HepG2 (cell line): ENCODE data around the gene ALDH1A2. TPM values are rescaled to one million over a fixed set of nuclear protein-coding genes. Genes with fewer than 3 reads are reported as not detected.

Experiments used
- ATAC-seq: fragments of 200-7000 bp; cut with Tn5 transposase; 3 replicates; pipeline ENCODE4 v1.9.1; 2020; ENCODE audit warnings: mild to moderate bottlenecking, moderate library complexity
- BruUV-seq: library from RNA; stranded (reverse); fragments of 400-500 nt; replicated peaks from 2 replicates; lab custom pipeline; 2021; lab: Mats Ljungman, UMichigan
- CTCF ChIA-PET: fragments of 300-600 bp; formaldehyde crosslinking; extraction: SDS; loops from one replicate; lab custom pipeline; 2021; ENCODE audit warnings: low total read pairs, inconsistent platforms, low intra/inter-chr PET ratio; lab: Yijun Ruan, JAX
- POLR2A ChIA-PET: fragments of 350-600 bp; sonication (Branson Sonifier 250); formaldehyde crosslinking; loops from one replicate; lab custom pipeline; 2020; ENCODE audit warnings: antibody characterized with exemption, inconsistent platforms; lab: Yijun Ruan, JAX
- DNase-seq: peaks from one replicate; pipeline ENCODE4 v3.0.0-alpha.2; 2015; ENCODE audit warnings: low spot score
- FAIRE-seq: peaks from 3 replicates; lab custom pipeline; 2011; peaks lifted over from hg19 to GRCh38; lab: Jason Lieb, UNC
- H2AFZ ChIP-seq: one replicate; pipeline ENCODE4 v1.6.1; 2011; ENCODE audit warnings: low read length, inconsistent platforms
- H3K27ac ChIP-seq: fragments of 300-600 bp; 3 replicates; pipeline ENCODE4 v1.8.0; 2011; ENCODE audit warnings: mixed run types, mild to moderate bottlenecking, mixed read lengths, low read length, inconsistent platforms; ENCODE audit not compliant: insufficient read depth; ENCODE audit errors: extremely low read length
- H3K27me3 ChIP-seq, 2 experiments: fragments of 200-600 bp in 1 of 2; 2 replicates in 1 of 2; 3 replicates in 1 of 2; pipeline versions ENCODE4 v1.6.0 to v1.8.0; 2011; ENCODE audit warnings: low read length in 2 of 2, mild to moderate bottlenecking in 2 of 2, moderate library complexity in 2 of 2, inconsistent platforms in 1 of 2; ENCODE audit not compliant: insufficient read depth in 2 of 2, control insufficient read depth in 1 of 2
- H3K36me3 ChIP-seq, 2 experiments: fragments of 200-600 bp in 1 of 2; replicated peaks in 1 of 2; 2 replicates in 1 of 2; 3 replicates in 1 of 2; pipeline versions ENCODE4 v1.5.1 to v1.8.0; 2011; ENCODE audit warnings: low read length in 2 of 2, inconsistent platforms in 1 of 2; ENCODE audit not compliant: insufficient read depth in 2 of 2, control insufficient read depth in 1 of 2
- H3K4me1 ChIP-seq: 2 replicates; pipeline ENCODE4 v1.5.1; 2012; ENCODE audit warnings: low read length, inconsistent platforms; ENCODE audit not compliant: insufficient read depth
- H3K4me2 ChIP-seq: 2 replicates; pipeline ENCODE4 v1.6.0; 2011; ENCODE audit warnings: low read depth, low read length, inconsistent platforms
- H3K4me3 ChIP-seq, 3 experiments: fragments of 200-600 bp in 1 of 3; sonication (generic), shearing (Covaris generic) in 1 of 3; replicated peaks in 1 of 3; 2 replicates each; pipeline ENCODE4 v1.5.1; 2011 to 2016; ENCODE audit warnings: low read length in 3 of 3, inconsistent platforms in 2 of 3, low read depth in 2 of 3, mild to moderate bottlenecking in 2 of 3, control low read depth in 1 of 3, mixed read lengths in 1 of 3; ENCODE audit not compliant: insufficient read depth in 1 of 3
- H3K79me2 ChIP-seq: one replicate; pipeline ENCODE4 v1.6.1; 2011; ENCODE audit warnings: low read length, inconsistent platforms; ENCODE audit not compliant: insufficient read depth
- H3K9ac ChIP-seq: 2 replicates; pipeline ENCODE4 v1.6.0; 2011; ENCODE audit warnings: mild to moderate bottlenecking, low read depth, low read length, inconsistent platforms; ENCODE audit not compliant: insufficient read depth
- H3K9me3 ChIP-seq: 2 replicates; pipeline ENCODE4 v1.5.1; 2012; ENCODE audit warnings: mild to moderate bottlenecking, low read length
- H4K20me1 ChIP-seq: 2 replicates; pipeline ENCODE4 v1.6.0; 2011; ENCODE audit warnings: inconsistent platforms, mild to moderate bottlenecking, low read length, moderate library complexity; ENCODE audit not compliant: insufficient read depth
- KMT2B ChIP-seq: IDR thresholded peaks from 2 replicates; pipeline ENCODE4 v1.6.1; 2016; ENCODE audit warnings: missing genetic modification reagents, missing compliant biosample characterization
- RCOR2 ChIP-seq: IDR thresholded peaks from 2 replicates; pipeline ENCODE4 v1.6.1; 2016; ENCODE audit warnings: missing biosample characterization, missing genetic modification reagents
- ZBTB34 ChIP-seq: sonication (generic); formaldehyde crosslinking; IDR thresholded peaks from 2 replicates; pipeline ENCODE4 v1.8.0; 2022; ENCODE audit warnings: mild to moderate bottlenecking, missing genetic modification reagents
- ZNF160 ChIP-seq: sonication (generic); formaldehyde crosslinking; IDR thresholded peaks from 2 replicates; pipeline ENCODE4 v1.8.0; 2022; ENCODE audit warnings: mild to moderate bottlenecking, inconsistent platforms, missing genetic modification reagents
- ZNF740 ChIP-seq: sonication (generic); formaldehyde crosslinking; IDR thresholded peaks from 2 replicates; pipeline ENCODE4 v1.4.0; 2020; ENCODE audit warnings: missing genetic modification reagents
- WGBS: methylation state at CpG from one replicate; pipeline ENCODE4 v1.1.6; 2017; ENCODE audit warnings: low lambda C conversion rate; 5-methylcytosine and 5-hydroxymethylcytosine counted together
- in situ Hi-C: cut with HindIII; loops from 2 replicates; pipeline ENCODE4 v1.10.0; 2017; ENCODE audit warnings: low pct_unique_long_range_greater_than_20kb; ENCODE audit not compliant: extremely low pct_ligation_motif_present
- intact Hi-C: fragments of 100-400 bp; cut with micrococcal nuclease; formaldehyde crosslinking; loops from one replicate; pipeline ENCODE4 v1.10.0; 2022; ENCODE audit not compliant: unreplicated experiment
- polyA plus RNA-seq, 8 experiments: library from polyadenylated mRNA; depleted of rRNA in 3 of 8; stranded (reverse) in 7 of 8; unstranded in 1 of 8; fragments of >200 nt; fragmentation: Illumina TruSeq in 4 of 8; extraction: Trizol in 4 of 8; gene quantifications; 2 replicates each; pipeline versions ENCODE4 v1.2.1 to v1.2.3, GENCODE V29; 2011 to 2016; ENCODE audit warnings: low read depth in 4 of 8, missing spikeins in 1 of 8, mixed read lengths in 1 of 8; ENCODE audit not compliant: insufficient read depth in 1 of 8
- total RNA-seq, 5 experiments: library from RNA; depleted of rRNA; stranded (reverse); fragments of >200 nt; fragmentation: Illumina TruSeq; extraction: Trizol; gene quantifications; 2 replicates each; pipeline ENCODE4 v1.2.3, GENCODE V29; 2016; ENCODE audit warnings: low read depth in 1 of 5

ALDH1A2 gene
- total and polyA plus RNA-seq, 2 of the 13 experiments (the other 11 are each of a cell fraction or from before 2014, with no cell fraction given): 0.64 to 0.90 TPM

- no peak for TF ChIP-seq ZNF740 (CRISPR knock-in tag)
Measured at GRCh38 chr15:58040150-58040549, 25.4 kb downstream of the ALDH1A2 start (continued).

- Histone ChIP-seq H3K4me2 (no peak overlapping the region), H3K36me3 (no peaks in the 10 kb centered on the region), H3K4me1 (no peaks in the 10 kb centered on the region), H2AFZ (no peak overlapping the region), H3K27me3 (no peaks in the 10 kb centered on the region), H3K9me3 (no peaks in the 10 kb centered on the region), H4K20me1 (no peaks in the 10 kb centered on the region), H3K9ac (no peak overlapping the region), H3K4me3 (no peak overlapping the region), H3K79me2 (no peaks in the 10 kb centered on the region), H3K27ac (no peak overlapping the region)
- ATAC-seq (no peak), FAIRE-seq (no peak), DNase-seq (no peak)
- intact Hi-C loops: no loop called here
- TF ChIP-seq KMT2B (CRISPR knock-in tag) (no peak), ZNF160 (CRISPR knock-in tag) (no peak), RCOR2 (CRISPR knock-in tag) (no peak), ZBTB34 (no peak)
- 37% methylated on average over 6 of the region's 6 CpGs for WGBS
- BruUV-seq: no TSS peak
- POLR2A ChIA-PET: no interaction called here
- CTCF ChIA-PET: no interaction called here
- in situ Hi-C loops: no loop called here
Measured at GRCh38 chr15:58039079-58040035, 26.2 kb downstream of the ALDH1A2 start.
